HEK293 (cell line): ENCODE measurements around the gene ANKRD33B.

Experiments used
- CTCF ChIA-PET: fragments of 350-600 bp; formaldehyde crosslinking; extraction: SDS; loops from one replicate; lab custom pipeline; 2021; ENCODE audit warnings: antibody characterized with exemption; lab: Yijun Ruan, JAX
- POLR2A ChIA-PET: fragments of 300-600 bp; formaldehyde crosslinking; extraction: SDS; loops from one replicate; lab custom pipeline; 2020; ENCODE audit warnings: antibody characterized with exemption, inconsistent platforms; lab: Yijun Ruan, JAX
- H3K27ac ChIP-seq: fragments of 200-500 bp; sonication (Bioruptor generic); 2 replicates; pipeline ENCODE4 v1.5.1; 2014; ENCODE audit warnings: low read depth, low read length, control low read depth, inconsistent platforms; ENCODE audit errors: extremely low read depth
- H3K36me3 ChIP-seq, 2 experiments: fragments of 200-500 bp in 1 of 2; sonication (Bioruptor generic) in 1 of 2; 1 replicate in 1 of 2; 2 replicates in 1 of 2; pipeline ENCODE4 v1.5.1; 2014 to 2017; ENCODE audit warnings: inconsistent platforms in 2 of 2, low read length in 2 of 2; ENCODE audit not compliant: control insufficient read depth in 2 of 2, insufficient read depth in 1 of 2
- H3K4me1 ChIP-seq: fragments of 200-500 bp; sonication (Bioruptor generic); 2 replicates; pipeline ENCODE4 v1.5.1; 2014; ENCODE audit warnings: mild to moderate bottlenecking, low read length, inconsistent platforms; ENCODE audit not compliant: control insufficient read depth, insufficient read depth
- H3K4me3 ChIP-seq: 2 replicates; pipeline ENCODE4 v1.5.1; 2011; ENCODE audit warnings: low read depth, mild to moderate bottlenecking, control low read depth, low read length, moderate library complexity
- H3K9me3 ChIP-seq: fragments of 200-500 bp; sonication (Bioruptor generic); 2 replicates; pipeline ENCODE4 v1.5.1; 2014; ENCODE audit warnings: low read depth, low read length, inconsistent platforms; ENCODE audit not compliant: control insufficient read depth, insufficient read depth
- BCL11A ChIP-seq: fragments of 450-650 bp; formaldehyde crosslinking; IDR thresholded peaks from 2 replicates; pipeline ENCODE4 v1.5.1; 2016; ENCODE audit warnings: low read depth, missing biosample characterization, missing genetic modification characterization
- GLIS1 ChIP-seq: fragments of 450-650 bp; formaldehyde crosslinking; IDR thresholded peaks from 2 replicates; pipeline ENCODE4 v1.5.1; 2016; ENCODE audit warnings: missing biosample characterization, missing genetic modification characterization
- KLF16 ChIP-seq: fragments of 450-650 bp; formaldehyde crosslinking; IDR thresholded peaks from 2 replicates; pipeline ENCODE4 v1.5.1; 2017; ENCODE audit warnings: missing biosample characterization, missing genetic modification characterization
- KLF8 ChIP-seq: fragments of 450-650 bp; formaldehyde crosslinking; IDR thresholded peaks from 2 replicates; pipeline ENCODE4 v1.5.1; 2016; ENCODE audit warnings: missing biosample characterization, missing genetic modification characterization
- REPIN1 ChIP-seq: fragments of 450-650 bp; formaldehyde crosslinking; IDR thresholded peaks from 2 replicates; pipeline ENCODE4 v1.5.1; 2017; ENCODE audit warnings: missing biosample characterization, missing genetic modification characterization, low read depth
- SETDB1 ChIP-seq: IDR thresholded peaks from one replicate; pipeline ENCODE4 v1.6.1; 2017; ENCODE audit warnings: mild to moderate bottlenecking, low read length, moderate library complexity, mixed read lengths; ENCODE audit not compliant: insufficient read length
- ZNF114 ChIP-seq: fragments of 450-650 bp; formaldehyde crosslinking; IDR thresholded peaks from 2 replicates; pipeline ENCODE4 v1.5.0; 2017; ENCODE audit warnings: missing biosample characterization, missing genetic modification characterization
- ZNF140 ChIP-seq: fragments of 450-650 bp; formaldehyde crosslinking; IDR thresholded peaks from 2 replicates; pipeline ENCODE4 v1.5.1; 2016; ENCODE audit warnings: missing biosample characterization, missing genetic modification characterization
- ZNF211 ChIP-seq: fragments of 450-650 bp; formaldehyde crosslinking; IDR thresholded peaks from 2 replicates; pipeline ENCODE4 v1.5.1; 2016; ENCODE audit warnings: low read depth, missing biosample characterization, missing genetic modification characterization
- ZNF26 ChIP-seq: fragments of 450-650 bp; formaldehyde crosslinking; IDR thresholded peaks from 2 replicates; pipeline ENCODE4 v1.5.1; 2016; ENCODE audit warnings: missing biosample characterization, missing genetic modification characterization
- ZNF398 ChIP-seq: fragments of 450-650 bp; formaldehyde crosslinking; IDR thresholded peaks from 2 replicates; pipeline ENCODE4 v1.5.1; 2017; ENCODE audit warnings: missing biosample characterization, missing genetic modification characterization
- ZNF513 ChIP-seq: fragments of 450-650 bp; IDR thresholded peaks from 2 replicates; pipeline ENCODE4 v1.5.1; 2018; ENCODE audit warnings: missing biosample characterization, missing genetic modification characterization
- ZNF529 ChIP-seq: fragments of 450-650 bp; formaldehyde crosslinking; IDR thresholded peaks from 2 replicates; pipeline ENCODE4 v1.5.1; 2017; ENCODE audit warnings: missing genetic modification characterization, missing biosample characterization; ENCODE audit not compliant: insufficient replicate concordance
- ZNF670 ChIP-seq: fragments of 450-650 bp; formaldehyde crosslinking; IDR thresholded peaks from 2 replicates; pipeline ENCODE4 v1.5.1; 2016; ENCODE audit warnings: missing biosample characterization, missing genetic modification characterization, low read depth
- ZNF785 ChIP-seq: fragments of 450-650 bp; formaldehyde crosslinking; IDR thresholded peaks from 2 replicates; pipeline ENCODE4 v1.5.1; 2016; ENCODE audit warnings: missing biosample characterization, missing genetic modification characterization
- TF ChIP-seq, protein P1 (sequence below): fragments of 450-650 bp; formaldehyde crosslinking; conservative IDR thresholded peaks from 2 replicates; pipeline ENCODE4 v1.5.1; 2016; ENCODE audit warnings: low read depth, missing biosample characterization, missing genetic modification characterization

The ANKRD33B gene

DNA sequence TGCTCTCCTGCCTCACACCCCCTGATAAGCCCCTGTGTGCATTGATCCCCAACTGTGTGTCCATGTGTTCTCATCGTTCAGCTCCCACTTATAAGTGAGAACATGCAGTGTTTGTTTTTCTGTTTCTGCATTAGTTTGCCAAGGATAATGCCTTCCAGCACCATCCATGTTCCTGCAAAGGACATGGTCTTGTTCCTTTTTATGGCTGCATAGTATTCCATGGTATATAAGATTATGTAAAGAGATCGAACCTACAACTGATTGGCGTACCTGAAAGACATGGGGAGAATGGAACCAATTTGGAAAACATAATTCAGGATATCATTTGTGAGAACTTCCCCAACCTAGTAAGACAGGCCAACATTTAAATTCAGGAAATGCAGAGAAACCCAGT is 32.4 kb downstream of the ANKRD33B start (continued):
- TF ChIP-seq ZNF513 (tag by site-specific recombination) = 0 out of 2 replicates have a peak, but pooled peaks have one; percentile 3

GRCh38 chr5:10596886-10597451 is 33.1 kb downstream of the ANKRD33B start:
- Histone ChIP-seq H3K4me1 (peaks cover 30% of the 10 kb centered on the region), H3K4me3 (no peak overlapping the region), H3K36me3 (no peaks in the 10 kb centered on the region), H3K27ac (no peak overlapping the region), H3K9me3 (no peaks in the 10 kb centered on the region)
- TF ChIP-seq KLF16 (tag by site-specific recombination) (no peak), SETDB1 (peak; percentile 59), ZNF529 (tag by site-specific recombination) (peak; percentile 93), ZNF211 (tag by site-specific recombination) (no peak), GLIS1 (tag by site-specific recombination) (no peak), ZNF670 (tag by site-specific recombination) (no peak), REPIN1 (tag by site-specific recombination) (no peak)
- ChIA-PET POLR2A (no interaction called here), CTCF (interaction anchor here (0.6 to 1.1 kb wide), 3 partner anchors 15 to 318 kb away, joined by 3 to 7 read pairs (median 3); no protein-coding TSS in a partner anchor)

DNA sequence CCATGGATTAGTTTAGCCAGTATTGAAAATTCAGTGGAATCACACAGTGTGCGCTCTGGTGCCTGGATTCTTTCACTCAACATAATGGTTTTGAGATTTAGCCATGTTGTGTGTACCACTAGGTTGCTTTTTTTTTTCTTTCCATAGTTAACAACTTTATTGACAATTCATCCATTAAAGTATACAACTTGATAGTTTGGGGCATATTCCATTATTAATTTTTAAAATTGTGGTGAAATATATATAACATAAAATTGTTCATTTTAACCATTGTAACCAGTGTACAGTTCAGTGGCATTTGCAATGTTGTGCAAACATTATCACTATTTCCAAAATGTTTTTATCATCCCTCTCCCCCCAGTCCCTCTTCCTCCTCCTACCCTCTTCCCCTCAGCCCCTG is 35.2 kb downstream of the ANKRD33B start:
- peaks cover 34% of the 10 kb centered on the region for H3K4me1 ChIP-seq
- TF ChIP-seq BCL11A (tag by site-specific recombination) = no peak
- TF ChIP-seq ZNF140 = no peak
- no peak for TF ChIP-seq ZNF26
- TF ChIP-seq ZNF785 (tag by site-specific recombination) = no peak
- no peak for TF ChIP-seq ZNF529 (tag by site-specific recombination)
- TF ChIP-seq ZNF114 (tag by site-specific recombination) = no peak
- TF ChIP-seq ZNF398 (tag by site-specific recombination) = no peak
- no peak for TF ChIP-seq KLF8
- no peak for TF ChIP-seq REPIN1 (tag by site-specific recombination)
- TF ChIP-seq, protein P1, sequence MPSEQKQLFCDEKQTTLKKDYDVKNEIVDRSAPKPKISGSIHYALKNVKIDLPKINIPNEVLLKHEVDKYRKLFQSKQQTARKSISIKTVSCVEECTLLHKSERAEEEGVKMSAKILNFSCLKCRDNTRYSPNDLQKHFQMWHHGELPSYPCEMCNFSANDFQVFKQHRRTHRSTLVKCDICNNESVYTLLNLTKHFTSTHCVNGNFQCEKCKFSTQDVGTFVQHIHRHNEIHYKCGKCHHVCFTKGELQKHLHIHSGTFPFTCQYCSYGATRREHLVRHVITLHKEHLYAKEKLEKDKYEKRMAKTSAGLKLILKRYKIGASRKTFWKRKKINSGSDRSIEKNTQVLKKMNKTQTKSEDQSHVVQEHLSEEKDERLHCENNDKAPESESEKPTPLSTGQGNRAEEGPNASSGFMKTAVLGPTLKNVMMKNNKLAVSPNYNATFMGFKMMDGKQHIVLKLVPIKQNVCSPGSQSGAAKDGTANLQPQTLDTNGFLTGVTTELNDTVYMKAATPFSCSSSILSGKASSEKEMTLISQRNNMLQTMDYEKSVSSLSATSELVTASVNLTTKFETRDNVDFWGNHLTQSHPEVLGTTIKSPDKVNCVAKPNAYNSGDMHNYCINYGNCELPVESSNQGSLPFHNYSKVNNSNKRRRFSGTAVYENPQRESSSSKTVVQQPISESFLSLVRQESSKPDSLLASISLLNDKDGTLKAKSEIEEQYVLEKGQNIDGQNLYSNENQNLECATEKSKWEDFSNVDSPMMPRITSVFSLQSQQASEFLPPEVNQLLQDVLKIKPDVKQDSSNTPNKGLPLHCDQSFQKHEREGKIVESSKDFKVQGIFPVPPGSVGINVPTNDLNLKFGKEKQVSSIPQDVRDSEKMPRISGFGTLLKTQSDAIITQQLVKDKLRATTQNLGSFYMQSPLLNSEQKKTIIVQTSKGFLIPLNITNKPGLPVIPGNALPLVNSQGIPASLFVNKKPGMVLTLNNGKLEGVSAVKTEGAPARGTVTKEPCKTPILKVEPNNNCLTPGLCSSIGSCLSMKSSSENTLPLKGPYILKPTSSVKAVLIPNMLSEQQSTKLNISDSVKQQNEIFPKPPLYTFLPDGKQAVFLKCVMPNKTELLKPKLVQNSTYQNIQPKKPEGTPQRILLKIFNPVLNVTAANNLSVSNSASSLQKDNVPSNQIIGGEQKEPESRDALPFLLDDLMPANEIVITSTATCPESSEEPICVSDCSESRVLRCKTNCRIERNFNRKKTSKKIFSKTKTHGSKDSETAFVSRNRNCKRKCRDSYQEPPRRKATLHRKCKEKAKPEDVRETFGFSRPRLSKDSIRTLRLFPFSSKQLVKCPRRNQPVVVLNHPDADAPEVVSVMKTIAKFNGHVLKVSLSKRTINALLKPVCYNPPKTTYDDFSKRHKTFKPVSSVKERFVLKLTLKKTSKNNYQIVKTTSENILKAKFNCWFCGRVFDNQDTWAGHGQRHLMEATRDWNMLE (tag by site-specific recombination) = no peak
- TF ChIP-seq, all 188 proteins: peak for 0
- ChIA-PET POLR2A (no interaction called here), CTCF (no interaction called here)
- no peak overlapping the region for H3K4me3 ChIP-seq
- H3K36me3 ChIP-seq = no peaks in the 10 kb centered on the region
- no peaks in the 10 kb centered on the region for H3K9me3 ChIP-seq
- H3K27ac ChIP-seq = no peak overlapping the region
